Stimulated activated CD8-positive, alpha-beta memory T cell treated with anti-CD3 and anti-CD28 coated beads, Interleukin-7, amount 100 ng/mL, for 24 hours (primary cell): ENCODE measurements around the gene TRPC1.
"Not testable (repeated sequence)": the region's sequence is repeated elsewhere in the genome, so short reads cannot be mapped to it uniquely, and the experiment has no call there.

ENCODE experiments used
- DNase-seq: peaks from one replicate; pipeline ENCODE4 v3.0.0-alpha.2; 2020; ENCODE audit warnings: low read depth

The TRPC1 gene

DNA sequence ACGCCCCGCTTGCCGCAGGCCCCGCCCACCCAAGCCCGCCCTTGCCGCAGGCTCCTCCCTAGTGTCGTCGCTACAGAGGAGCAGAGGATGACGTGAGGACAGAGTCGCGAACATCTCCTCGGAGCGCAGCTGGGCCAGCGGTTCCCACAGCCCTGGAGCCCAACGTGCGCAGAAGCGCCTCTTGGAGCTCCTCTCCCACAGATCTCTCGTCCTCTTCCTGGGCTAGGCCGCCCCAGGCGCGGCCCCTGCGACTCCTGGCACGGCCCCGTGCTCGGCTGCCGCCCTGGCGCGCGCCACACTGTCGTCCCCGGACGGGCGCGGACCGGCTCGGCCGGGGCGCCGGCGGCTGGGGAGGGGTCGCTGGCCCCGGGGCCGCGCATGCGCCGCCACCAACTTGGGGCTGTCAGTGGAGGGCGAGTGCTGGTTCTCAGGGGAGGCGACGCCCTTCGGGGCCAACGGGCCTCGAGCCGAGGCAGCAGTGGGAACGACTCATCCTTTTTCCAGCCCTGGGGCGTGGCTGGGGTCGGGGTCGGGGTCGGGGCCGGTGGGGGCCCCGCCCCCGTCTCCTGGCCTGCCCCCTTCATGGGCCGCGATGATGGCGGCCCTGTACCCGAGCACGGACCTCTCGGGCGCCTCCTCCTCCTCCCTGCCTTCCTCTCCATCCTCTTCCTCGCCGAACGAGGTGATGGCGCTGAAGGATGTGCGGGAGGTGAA is at the start of gene TRPC1:
TSS of gene TRPC1 (plus strand) at position 67 of the 714 bp plus-strand sequence. CDS start at position 593, 526 bp downstream.
- DNase-seq = peak; percentile 29

DNA sequence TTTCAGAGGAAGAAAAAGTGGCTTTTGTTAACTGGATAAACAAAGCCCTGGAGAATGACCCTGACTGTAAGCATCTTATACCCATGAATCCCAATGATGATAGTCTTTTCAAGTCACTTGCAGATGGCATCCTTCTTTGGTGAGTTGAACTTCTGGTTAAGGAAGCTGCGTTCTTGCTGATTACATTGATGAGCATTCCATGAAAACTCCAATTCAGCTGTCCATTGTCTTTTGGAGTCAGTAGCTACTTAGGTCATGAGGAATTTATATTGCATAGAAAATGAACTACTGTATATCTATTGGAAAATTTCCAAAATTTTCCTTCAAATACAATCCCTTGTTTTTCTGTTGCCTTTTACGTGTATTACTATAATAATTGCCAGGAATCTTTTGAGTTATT is 47.7 kb upstream of the TRPC1 start:
- no peak for DNase-seq

GRCh38 chr3:142680710-142681109 is 43.1 kb upstream of the TRPC1 start:
- no peak for DNase-seq

DNA sequence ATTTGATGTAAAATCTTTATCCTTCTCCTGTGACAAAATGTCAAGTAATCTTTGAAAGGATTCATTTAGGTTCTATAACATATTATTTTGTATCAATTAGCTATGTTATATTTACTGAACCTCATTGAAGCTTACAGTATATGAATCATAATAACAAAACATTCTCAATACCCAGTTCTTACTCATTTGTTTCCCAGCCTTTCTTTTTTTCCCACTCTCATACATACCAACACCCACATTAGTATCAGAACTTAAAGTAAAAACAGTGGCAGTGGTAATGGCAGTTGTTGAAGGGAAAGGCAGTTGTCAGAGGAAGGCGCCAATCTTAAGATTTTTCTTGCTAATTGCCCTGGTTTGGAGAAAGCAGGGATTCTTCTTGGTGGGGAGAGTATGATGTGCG is 33.2 kb upstream of the TRPC1 start:
- DNase-seq = no peak

GRCh38 chr3:142691527-142691926 is 32.3 kb upstream of the TRPC1 start:
- no peak for DNase-seq

DNA sequence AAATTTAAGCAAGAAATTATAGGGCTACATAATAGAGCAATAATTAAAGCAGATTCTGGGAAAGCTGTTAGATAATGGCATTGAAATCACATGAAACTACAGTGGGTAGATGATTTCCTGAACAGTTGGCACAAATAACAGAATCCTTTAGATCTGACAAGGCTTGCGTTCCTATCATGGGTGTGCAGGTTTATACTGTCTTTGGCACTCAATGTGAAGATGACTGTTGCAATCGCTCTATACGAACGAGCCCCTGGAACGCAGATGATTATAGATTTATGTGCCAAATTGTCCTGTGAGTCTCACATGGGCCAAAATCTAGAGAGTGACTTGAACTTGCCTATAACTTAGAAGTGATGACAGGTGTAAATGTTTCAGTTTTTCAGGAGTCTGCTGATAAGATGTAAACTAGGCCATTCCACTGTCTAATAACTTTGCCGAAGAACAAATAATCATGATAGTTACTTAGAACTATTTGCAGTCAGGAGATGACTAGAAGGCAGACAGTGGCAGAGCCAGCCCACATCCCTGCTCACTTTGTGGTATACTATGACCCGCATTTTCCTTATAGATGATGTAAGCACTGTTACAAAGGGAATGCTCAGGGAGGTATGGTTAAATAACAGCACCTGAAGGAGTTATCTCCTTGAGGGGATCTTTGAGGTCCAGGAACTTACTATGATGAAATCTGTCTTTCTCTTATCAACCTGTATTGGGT is 30.5 kb upstream of the TRPC1 start:
- DNase-seq = no peak

DNA sequence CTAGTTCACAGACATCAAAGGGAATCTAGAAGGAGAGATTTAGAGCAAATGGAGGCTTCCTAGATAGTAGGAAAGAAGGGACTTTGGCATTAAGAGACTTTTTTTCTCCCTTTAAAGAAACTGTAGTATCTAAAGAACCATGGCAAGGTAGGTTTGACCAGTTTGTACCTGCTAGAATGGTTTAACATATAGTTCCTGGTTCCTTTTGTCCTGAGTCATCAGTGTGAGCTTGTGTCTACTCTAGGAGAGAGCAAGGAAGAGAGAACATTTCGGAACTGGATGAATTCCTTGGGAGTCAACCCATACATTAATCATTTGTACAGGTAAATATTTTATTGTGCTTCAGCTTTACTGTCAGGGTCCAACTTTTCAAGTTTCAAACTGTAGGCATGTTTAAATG is 29.6 kb upstream of the TRPC1 start:
- no peak for DNase-seq

- no peak for DNase-seq
Measured at GRCh38 chr3:142705198-142705597, 18.6 kb upstream of the TRPC1 start.

- no peak for DNase-seq
Measured at GRCh38 chr3:142706321-142707127, 17.3 kb upstream of the TRPC1 start.

DNA sequence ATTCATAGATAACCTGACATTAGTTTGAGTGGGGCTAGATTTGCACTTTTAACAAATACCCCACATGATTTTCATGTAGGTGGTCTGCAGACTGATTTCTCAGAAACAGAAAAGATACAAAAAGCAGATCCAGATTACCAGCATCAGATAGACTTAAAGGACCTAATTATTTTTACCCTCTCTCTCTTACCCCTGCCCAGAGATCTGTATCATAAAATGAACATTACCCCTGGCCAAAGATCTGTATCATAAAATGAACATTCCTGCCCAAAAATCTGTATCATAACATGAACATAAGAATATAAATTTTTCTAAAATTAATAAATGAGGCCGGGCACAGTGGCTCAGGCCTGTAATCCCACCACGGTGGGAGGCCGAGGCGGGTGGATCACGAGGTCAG is 14.6 kb upstream of the TRPC1 start:
- no peak for DNase-seq

- not testable (repeated sequence) for DNase-seq
Measured at GRCh38 chr3:142714882-142715281, 9.0 kb upstream of the TRPC1 start.

DNA sequence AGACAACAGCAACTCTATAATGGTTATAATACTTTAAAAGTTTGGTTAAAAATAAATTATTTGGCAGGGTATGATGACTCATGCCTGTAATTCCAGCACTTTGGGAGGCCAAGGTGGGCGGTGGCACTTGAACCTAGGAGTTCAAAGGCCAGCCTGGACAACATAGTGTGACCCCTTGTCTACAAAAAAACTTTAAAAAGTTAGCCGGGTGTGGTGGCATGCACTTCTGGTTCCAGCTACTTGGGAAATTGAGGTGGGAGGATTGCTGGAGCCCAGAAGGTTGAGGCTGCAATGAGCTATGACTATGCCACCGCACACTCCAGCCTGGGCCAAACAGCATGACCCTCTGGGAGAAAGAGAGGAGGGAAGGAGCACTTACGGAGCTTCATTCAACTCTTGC is 7.7 kb upstream of the TRPC1 start:
- no peak for DNase-seq

- DNase-seq = no peak
Measured at GRCh38 chr3:142723665-142723967, 218 bp upstream of the TRPC1 start.

GRCh38 chr3:142724682-142725356 is 985 bp downstream of the TRPC1 start:
- no peak for DNase-seq

DNA sequence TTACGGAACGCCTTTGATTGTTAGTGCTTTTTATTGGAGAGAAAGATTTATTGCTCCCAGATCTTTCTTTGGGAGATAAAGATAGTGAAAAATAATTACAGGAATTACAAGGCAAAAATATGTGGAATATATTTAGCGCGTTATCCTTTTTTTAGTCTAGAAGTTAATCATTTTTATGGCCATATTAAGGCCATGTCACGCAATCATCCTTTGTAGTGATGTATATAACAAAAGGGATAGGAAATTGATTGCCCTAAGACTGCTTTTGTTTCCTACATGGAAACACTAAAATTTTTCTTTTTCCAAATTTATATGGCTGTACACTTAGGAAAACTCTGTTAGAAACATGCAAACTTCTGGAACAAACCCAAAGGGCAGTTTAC is 1.5 kb downstream of the TRPC1 start:
- DNase-seq = no peak

- DNase-seq = no peak
Measured at GRCh38 chr3:142726017-142726416, 2.2 kb downstream of the TRPC1 start.

DNA sequence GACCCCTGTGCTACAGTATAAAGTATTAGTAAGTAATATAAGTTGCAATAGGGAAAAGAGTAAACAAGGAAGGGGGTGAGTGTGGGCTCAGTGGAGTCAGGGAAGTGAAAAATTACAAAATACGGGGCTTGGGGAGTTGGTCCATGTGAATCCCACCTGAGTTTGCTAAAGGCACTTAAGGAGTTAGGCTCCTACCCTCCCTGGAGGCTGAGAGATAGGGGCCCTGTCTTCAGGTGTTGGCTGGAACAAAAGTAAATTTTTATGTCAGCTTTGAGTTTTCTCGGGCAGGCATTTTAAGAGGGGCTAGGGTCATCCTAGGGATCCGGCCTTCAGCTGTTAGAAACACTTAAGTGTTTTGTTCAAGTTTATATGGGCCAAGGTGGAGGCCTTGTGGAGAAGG is 8.2 kb downstream of the TRPC1 start:
- DNase-seq = no peak

DNA sequence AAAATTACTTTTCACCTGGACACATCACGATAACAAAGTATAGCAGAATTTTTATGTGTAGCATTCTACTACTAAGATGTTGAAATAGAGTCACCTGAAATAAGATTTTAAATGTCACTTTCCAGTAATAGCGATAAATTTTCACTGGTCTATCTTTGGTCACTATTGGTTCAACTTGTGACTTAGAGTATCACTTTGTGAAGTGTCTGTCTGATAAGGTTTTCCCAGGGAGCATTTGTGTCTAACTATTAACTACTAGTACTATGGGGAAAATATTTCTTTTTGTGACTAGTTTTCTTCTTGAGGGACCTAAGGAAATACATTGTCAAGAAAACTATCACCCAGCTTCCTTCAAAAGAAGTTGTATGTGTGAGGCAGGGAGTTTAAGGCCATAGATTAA is 11.0 kb downstream of the TRPC1 start:
- no peak for DNase-seq

GRCh38 chr3:142735462-142735861 is 11.6 kb downstream of the TRPC1 start:
- no peak for DNase-seq

- no peak for DNase-seq
Measured at GRCh38 chr3:142738396-142738795, 14.6 kb downstream of the TRPC1 start.

DNA sequence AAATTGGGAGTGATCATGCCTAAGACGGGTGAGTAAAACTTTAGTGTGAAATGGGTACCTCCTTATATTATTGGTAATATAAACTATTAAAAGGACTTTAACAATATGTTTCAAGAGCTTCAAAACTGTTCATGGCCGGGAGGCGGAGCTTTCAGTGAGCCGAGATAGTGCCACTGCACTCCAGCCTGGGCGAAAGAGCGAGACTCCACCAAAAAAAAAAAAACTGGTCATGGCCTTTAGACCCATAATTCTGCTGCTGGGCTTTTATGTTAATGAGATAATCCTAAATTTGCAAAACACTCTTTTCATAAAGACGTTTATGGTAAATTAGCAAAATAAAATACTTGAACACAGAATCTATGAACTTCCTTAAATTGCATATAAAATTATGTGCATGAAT is 22.8 kb downstream of the TRPC1 start:
- DNase-seq = no peak

DNA sequence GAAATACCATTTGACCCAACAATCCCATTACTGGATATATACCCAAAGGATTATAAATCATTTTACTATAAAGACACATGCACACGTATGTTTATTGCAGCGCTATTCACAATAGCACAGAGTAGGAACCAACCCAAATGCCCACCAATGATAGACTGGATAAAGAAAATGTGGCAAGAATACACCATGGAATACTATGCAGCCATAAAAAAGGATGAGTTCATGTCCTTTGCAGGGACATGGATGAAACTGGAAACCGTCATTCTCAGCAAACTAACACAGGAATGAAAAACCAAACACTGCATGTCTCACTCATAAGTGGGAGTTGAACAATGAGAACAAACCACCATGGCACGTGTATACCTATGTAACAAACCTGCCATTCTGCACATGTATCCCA is 26.7 kb downstream of the TRPC1 start:
- not testable (repeated sequence) for DNase-seq

DNA sequence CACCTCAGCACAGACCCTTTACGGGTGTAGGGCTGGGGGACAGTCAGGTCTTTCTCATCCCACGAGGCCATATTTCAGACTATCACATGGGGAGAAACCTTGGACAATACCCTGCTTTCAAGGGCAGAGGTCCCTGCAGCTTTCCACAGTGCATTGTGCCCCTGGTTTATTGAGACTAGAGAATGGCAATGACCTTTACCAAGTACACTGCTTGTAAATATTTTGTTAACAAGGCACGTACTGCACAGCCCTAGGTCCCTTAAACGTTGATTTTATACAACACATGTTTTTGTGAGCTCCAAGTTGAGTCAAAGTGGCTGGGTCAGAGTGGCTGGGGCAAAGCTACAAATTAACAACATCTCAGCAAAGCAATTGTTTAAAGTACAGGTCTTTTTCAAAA is 28.8 kb downstream of the TRPC1 start:
- DNase-seq = not testable (repeated sequence)
